NCI-H748 treated with DMSO at 0.1 percent for 48 hours (cell line): ENCODE results near the gene DHX15.

ENCODE experiments used
- DNase-seq: peaks from one replicate; lab custom pipeline; 2025; lab: John Stamatoyannopoulos, UW

The DHX15 gene

GRCh38 chr4:24482871-24483270 lies 101.5 kb downstream of the DHX15 start:
- DNase-seq = no peak

- DNase-seq = no peak
Observed at GRCh38 chr4:24477919-24478318, 106.4 kb downstream of the DHX15 start.
